NCI-H526 treated with DMSO at 0.1 percent for 48 hours (cell line): Measurements from ENCODE around the gene MRPL1.
"Not testable (repeated sequence)": the region's sequence is repeated elsewhere in the genome, so short reads cannot be mapped to it uniquely, and the experiment has no call there.

ENCODE experiments used
- DNase-seq: peaks from one replicate; lab custom pipeline; 2025; lab: John Stamatoyannopoulos, UW

MRPL1 gene

DNA sequence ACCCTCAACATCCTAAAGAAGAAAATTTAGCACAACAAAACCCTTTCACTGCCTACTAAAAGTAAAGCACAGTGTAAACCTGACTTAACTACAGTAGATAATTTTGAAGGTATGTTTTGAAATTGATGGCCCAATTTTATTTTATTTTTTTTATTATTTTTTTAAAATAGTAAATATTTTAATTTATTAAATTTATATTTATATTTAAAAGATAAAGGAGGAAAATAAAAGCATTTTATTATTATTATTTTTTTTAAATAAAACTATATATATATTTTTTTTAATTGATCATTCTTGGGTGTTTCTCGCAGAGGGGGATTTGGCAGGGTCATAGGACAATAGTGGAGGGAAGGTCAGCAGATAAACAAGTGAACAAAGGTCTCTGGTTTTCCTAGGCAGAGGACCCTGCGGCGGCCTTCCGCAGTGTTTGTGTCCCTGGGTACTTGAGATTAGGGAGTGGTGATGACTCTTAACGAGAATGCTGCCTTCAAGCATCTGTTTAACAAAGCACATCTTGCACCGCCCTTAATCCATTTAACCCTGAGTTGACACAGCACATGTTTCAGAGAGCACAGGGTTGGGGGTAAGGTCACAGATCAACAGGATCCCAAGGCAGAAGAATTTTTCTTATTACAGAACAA lies 120.4 kb downstream of the MRPL1 start:
- not testable (repeated sequence) for DNase-seq

DNA sequence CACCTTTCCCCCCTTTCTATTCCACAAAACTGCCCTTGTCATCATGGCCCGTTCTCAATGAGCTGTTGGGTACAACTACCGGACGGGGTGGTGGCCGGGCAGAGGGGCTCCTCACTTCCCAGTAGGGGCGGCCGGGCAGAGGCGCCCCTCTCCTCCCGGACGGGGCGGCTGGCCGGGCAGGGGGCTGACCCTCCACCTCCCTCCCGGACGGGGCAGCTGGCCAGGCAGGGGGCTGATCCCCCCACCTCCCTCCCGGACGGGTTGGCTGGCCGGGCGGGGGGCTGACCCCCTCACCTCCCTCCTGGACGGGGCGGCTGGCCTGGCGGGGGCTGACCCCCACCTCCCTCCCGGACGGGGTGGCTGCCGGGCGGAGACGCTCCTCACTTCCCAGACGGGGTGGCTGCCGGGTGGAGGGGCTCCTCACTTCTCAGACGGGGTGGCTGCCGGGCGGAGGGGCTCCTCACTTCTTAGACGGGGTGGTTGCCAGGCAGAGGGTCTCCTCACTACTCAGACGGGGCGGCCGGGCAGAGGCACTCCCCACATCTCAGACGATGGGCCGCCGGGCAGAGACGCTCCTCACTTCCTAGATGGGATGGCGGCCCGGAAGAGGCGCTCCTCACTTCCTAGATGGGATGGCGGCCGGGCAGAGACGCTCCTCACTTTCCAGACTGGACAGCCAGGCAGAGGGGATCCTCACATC lies 121.1 kb downstream of the MRPL1 start:
- not testable (repeated sequence) for DNase-seq

DNA sequence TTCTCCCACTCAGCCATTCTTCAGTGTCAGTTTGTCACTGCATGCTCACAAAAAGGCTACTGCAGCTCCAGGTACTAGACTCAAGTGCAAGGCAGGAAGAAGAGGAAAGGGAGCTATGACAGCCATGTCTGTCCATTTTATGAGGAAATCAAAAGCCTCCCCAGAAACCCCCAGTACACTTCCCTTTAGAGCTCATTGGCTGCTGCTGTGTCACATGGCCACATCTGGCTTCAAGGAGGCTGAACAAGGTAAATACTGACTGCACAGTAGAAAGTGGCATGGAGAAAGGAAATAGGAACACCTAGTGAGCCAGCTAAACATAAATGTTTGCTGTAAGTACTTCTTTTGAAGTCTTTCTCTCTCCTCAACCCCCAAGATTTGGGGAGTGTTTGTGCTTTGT lies 127.3 kb downstream of the MRPL1 start:
- DNase-seq = no peak

DNA sequence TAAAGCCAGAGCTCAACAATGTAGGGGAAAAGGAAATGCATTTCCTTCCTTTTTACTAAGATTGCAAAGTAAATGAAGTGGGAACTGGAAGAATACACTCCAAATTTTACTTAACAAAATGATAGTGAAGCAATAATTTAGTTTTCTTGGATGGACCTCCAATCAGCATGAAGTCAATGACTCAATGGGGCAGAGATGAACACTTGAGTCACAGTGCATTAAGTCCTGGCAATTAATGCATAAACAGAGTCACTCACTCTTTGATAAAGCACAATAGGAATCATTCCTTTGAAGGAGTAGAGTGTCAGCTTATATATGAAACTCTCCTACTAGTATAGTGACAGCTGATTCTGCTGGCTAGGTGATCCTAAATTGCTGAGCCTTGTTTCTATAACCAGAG lies 127.8 kb downstream of the MRPL1 start:
- no peak for DNase-seq

DNA sequence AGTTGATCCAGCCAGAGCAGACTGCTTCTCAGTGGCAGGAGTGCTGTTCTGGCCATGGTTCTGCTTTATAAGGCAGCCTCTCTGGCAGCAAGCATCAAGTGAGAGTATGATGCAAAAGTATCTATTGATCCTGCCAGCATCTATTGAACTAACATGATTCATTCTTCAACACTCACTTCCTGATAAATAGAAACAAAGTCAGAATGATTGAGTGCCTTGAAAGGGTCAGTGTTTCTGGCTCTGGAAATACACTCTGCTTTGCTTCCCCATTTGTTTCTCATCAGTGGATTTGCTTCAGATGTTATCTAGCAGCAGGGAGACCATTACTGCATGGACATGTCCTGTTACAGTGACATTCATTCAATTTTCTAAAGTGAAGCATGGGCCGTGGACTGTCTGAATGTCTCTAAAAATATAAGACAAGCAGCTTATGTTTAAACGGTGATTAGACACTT lies 128.3 kb downstream of the MRPL1 start:
- no peak for DNase-seq

DNA sequence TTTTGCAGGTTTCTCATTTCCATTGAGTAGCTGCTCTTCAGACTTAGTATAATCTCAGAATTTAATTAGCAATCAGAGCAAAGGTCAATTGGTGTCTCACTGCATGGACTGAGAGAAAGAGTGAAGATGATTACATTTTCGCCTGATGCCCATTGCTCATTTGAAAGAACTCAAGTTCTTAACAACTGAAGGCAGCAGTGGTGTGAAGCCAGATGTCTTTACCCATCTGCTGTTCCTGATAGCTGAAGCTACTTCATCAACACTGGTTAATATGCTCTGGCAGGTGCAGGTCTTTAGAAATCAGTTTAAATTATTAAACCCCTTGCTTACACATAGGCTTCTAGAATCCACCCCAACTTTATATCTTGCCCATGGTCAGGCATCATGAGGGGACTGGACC lies 130.0 kb downstream of the MRPL1 start:
- no peak for DNase-seq

DNA sequence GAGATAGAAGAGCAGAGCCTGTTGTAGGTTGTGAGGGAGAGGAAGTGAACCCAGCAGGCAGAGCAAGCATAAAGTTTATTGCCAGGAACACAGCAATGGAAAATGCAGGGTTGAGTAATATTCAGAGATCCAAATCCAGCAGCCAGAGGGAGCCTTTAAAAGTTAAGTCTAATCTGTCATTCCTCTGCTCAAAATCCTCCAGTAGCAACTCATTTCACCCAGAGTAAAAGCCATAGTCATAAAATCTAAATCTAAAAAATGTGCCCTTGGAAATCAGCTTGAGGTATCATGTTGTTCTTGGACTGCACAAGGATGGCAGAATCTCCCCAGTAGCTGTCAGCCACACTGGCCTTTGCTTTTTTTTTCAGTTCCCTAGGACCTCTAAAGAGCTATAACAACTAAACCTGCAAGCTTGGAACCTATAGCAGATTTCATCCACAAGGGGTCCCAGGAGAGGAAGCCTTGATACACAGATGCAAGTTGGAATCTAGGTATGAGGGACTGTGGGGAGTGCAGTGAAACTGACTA lies 131.6 kb downstream of the MRPL1 start:
- no peak for DNase-seq

DNA sequence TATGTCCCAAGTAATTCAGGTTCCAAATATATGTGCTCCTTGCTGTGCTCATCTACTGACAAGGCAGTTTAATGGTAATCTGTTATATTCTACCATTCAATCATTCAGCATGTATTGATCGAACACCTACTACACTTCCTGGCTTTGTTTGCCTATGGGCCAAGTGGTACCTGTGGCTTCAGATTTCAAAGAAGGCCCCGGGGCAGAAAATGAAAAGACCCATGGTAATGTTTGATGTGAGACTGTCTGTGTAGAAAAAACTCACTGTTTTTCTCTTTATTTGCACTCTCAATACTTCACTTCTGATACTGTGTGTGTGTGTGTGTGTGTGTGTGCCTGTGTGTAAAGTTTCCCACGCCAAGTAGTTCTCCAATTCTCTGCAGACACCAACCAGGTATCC lies 133.4 kb downstream of the MRPL1 start:
- DNase-seq = no peak

DNA sequence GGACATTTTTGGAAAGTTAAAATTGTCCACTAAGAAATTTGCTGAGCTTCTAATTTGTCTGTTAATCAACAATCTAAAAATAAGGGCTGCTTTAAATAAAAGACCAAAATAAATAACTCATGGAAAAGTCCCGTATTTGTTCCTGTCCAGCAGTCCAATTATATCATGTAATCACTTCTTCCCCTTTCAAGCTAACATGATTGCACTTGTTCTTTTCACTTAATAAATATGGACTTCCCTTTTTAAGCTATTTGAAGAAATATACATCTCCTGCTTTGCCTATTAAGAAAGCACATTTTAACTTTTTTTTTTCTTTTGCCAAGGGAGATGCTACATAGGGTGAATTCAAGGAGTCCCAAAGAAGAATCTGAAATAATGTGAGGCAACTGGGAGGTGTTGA lies 138.9 kb downstream of the MRPL1 start:
- DNase-seq = no peak

DNA sequence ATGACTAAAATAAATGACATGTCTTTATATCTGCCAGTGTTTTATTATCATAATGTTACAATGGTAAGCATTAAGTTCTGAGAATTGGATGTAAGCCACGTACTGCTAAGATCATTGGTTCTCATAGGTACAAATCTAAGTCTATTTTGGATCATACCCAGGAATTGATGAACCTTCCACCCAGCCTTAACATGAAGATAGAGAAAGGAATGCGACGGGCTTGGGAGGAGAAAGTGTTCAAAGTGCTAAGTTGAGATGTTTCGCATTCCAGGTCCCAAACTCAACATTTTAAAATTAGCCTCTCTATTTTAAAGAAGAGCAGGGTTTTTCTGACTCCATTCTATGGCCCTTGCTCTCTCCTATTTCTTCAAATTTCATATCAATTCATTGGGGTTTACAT lies 139.6 kb downstream of the MRPL1 start:
- no peak for DNase-seq
